ENCODE measurements around the gene CD84. TPM values are rescaled to one million over a fixed set of nuclear protein-coding genes. Genes with fewer than 3 reads are reported as not detected.

CD84 gene
- total RNA-seq, 4 donors from 2014 or later = 1.8 to 4.1 (median 3.1) TPM

DNA sequence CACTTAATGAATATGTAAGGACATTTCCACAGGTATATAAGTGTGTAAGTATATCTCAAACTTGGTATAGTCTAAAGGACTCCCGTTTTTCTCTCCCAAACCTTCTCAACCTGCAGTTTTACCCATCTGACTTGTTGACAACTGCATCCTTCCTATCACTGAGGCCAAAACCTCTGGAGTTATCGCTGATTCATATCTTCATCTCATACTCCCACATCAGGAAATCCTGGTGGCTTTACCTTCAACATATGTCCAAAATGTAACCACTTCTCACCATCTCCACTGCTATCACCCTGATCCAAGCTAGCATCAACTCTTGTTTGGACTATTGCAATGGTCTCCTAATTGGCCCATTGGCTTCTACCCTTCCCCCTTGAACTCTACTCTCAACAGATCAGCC lies 86.7 kb downstream of the CD84 start:
- no peak overlapping the region for H3K27ac ChIP-seq
- TF ChIP-seq CTCF (IDR thresholded peaks at IDR 0.05) (no peak), POLR2A (IDR thresholded peaks at IDR 0.05) (no peak)
- no peaks in the 10 kb centered on the region for H3K27me3 ChIP-seq
- no peaks in the 10 kb centered on the region for H3K36me3 ChIP-seq
- DNase-seq = no peak
- no peak overlapping the region for H3K4me3 ChIP-seq
- no peaks in the 10 kb centered on the region for H3K4me1 ChIP-seq
- intact Hi-C loops (cut with DNase I; ENCODE audit: low total_unique reads) = no loop called here
- H3K9me3 ChIP-seq = no peaks in the 10 kb centered on the region

DNA sequence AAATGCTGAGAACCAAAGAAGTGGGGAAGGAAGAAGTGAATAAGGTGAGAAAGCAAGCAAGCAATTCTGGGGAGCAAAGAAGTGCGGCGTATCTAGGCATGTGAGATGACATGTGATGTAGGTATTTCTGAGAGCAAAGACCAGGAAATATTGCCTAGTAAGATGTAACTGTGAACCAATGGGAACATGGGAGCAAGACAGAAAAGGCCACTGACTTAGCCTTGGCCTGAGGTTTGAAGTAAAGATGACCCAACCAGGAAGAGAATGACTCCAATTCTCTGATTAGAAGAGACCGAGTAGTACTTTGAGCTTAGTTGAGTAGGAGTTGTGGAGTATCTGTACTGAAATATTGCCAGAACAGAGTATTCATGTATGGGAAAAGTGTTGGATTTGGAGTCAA lies 87.3 kb downstream of the CD84 start:
- no peaks in the 10 kb centered on the region for H3K9me3 ChIP-seq
- intact Hi-C loops (cut with DNase I; ENCODE audit: low total_unique reads) = no loop called here
- H3K4me3 ChIP-seq = no peak overlapping the region

More for the DNA sequence above, 87.3 kb downstream of the CD84 start:
- Histone ChIP-seq H3K36me3 (no peaks in the 10 kb centered on the region), H3K27ac (no peak overlapping the region), H3K4me1 (no peaks in the 10 kb centered on the region), H3K27me3 (no peaks in the 10 kb centered on the region)
- DNase-seq = no peak
- TF ChIP-seq CTCF (IDR thresholded peaks at IDR 0.05) (no peak), POLR2A (IDR thresholded peaks at IDR 0.05) (no peak)

Other genes starting within 250 kb of the CD84 start
- 100 to 1,000 TPM in 2 of 4 donors, 10 to 100 TPM in 2; 71.2 to 211 (median 130) TPM for gene COPA, start 236.2 kb downstream of the CD84 start, total RNA-seq
- gene NCSTN, start 236.1 kb downstream of the CD84 start, total RNA-seq = 10 to 100 TPM; 18.2 to 69.1 (median 56.4) TPM
- gene NHLH1, start 212.4 kb downstream of the CD84 start, total RNA-seq = not detected
- 10 to 100 TPM in 1 of 4 donors, 1 to 10 TPM in 2, under 1 TPM in 1; 0.26 to 14.1 (median 4.7) TPM for gene VANGL2, start 178.9 kb downstream of the CD84 start, total RNA-seq
- gene SLAMF6, start 56.2 kb downstream of the CD84 start, total RNA-seq = 1 to 10 TPM in 1 of 4 donors, under 1 TPM in 3; under 0.01 to 3.8 (median 0.65) TPM
- under 1 TPM in 2 of 4 donors, not detected in 2; 0.09 to 0.26 TPM for gene SLAMF1, start 67.5 kb upstream of the CD84 start, total RNA-seq
- gene CD48, start 132.3 kb upstream of the CD84 start, total RNA-seq = 1 to 10 TPM in 3 of 4 donors, under 1 TPM in 1; 0.51 to 10.0 (median 2.6) TPM
- 1 to 10 TPM in 1 of 4 donors, under 1 TPM in 1, not detected in 2; 0.76 to 1.6 TPM for gene SLAMF7, start 159.8 kb upstream of the CD84 start, total RNA-seq
- gene LY9, start 216.7 kb upstream of the CD84 start, total RNA-seq = under 1 TPM in 2 of 4 donors, not detected in 2; 0.35 to 0.70 TPM